Neural cell (in vitro differentiated cells): ENCODE results near the gene CYB5B. TPM values are rescaled to one million over a fixed set of nuclear protein-coding genes. Genes with fewer than 3 reads are reported as not detected.

ENCODE experiments used
- H2AFZ ChIP-seq: fragments of 200-600, 300-800 bp; sonication (generic), shearing (Covaris generic); 2 replicates; pipeline ENCODE4 v1.6.0; 2014; ENCODE audit warnings: low read depth, mild to moderate bottlenecking, antibody characterized with exemption, low read length, moderate library complexity
- H3F3A ChIP-seq: fragments of 200-600 bp; shearing (Covaris generic); 2 replicates; pipeline ENCODE4 v1.6.1; 2016; ENCODE audit warnings: mild to moderate bottlenecking, moderate library complexity, mixed read lengths, antibody characterized with exemption, low read length; ENCODE audit not compliant: insufficient read depth, poor library complexity, severe bottlenecking
- H3K27ac ChIP-seq: fragments of 200-600, 300-800 bp; sonication (generic), shearing (Covaris generic); 2 replicates; pipeline ENCODE4 v1.5.1; 2014; ENCODE audit warnings: mild to moderate bottlenecking, low read length, moderate library complexity
- H3K27me3 ChIP-seq: fragments of 300-800, 200-600 bp; sonication (generic), shearing (Covaris generic); 2 replicates; pipeline ENCODE4 v1.6.0; 2014; ENCODE audit warnings: mild to moderate bottlenecking, low read depth, low read length, moderate library complexity; ENCODE audit not compliant: insufficient read depth
- H3K36me3 ChIP-seq: fragments of 300-800, 200-600 bp; sonication (generic), shearing (Covaris generic); 2 replicates; pipeline ENCODE4 v1.5.1; 2014; ENCODE audit warnings: mild to moderate bottlenecking, antibody characterized with exemption, low read length, moderate library complexity; ENCODE audit not compliant: insufficient read depth
- H3K4me2 ChIP-seq: fragments of 300-800, 200-600 bp; sonication (generic), shearing (Covaris generic); 2 replicates; pipeline ENCODE4 v1.6.0; 2014; ENCODE audit warnings: mild to moderate bottlenecking, low read length
- H3K4me3 ChIP-seq: fragments of 300-800, 200-600 bp; sonication (generic), shearing (Covaris generic); 2 replicates; pipeline ENCODE4 v1.5.1; 2014; ENCODE audit warnings: mild to moderate bottlenecking, low read length, moderate library complexity
- H3K79me2 ChIP-seq: fragments of 200-600 bp; shearing (Covaris generic); replicated peaks from 2 replicates; pipeline ENCODE4 v1.6.0; 2014; ENCODE audit warnings: mild to moderate bottlenecking, low read length, moderate library complexity; ENCODE audit not compliant: insufficient read depth
- H3K9ac ChIP-seq: fragments of 300-800, 200-600 bp; sonication (generic), shearing (Covaris generic); 2 replicates; pipeline ENCODE4 v1.6.1; 2016; ENCODE audit warnings: mild to moderate bottlenecking, low read length, mixed read lengths
- H3K9me2 ChIP-seq: fragments of 200-600 bp; shearing (Covaris generic); 2 replicates; pipeline ENCODE4 v1.6.1; 2016; ENCODE audit warnings: mild to moderate bottlenecking, low read length, mixed read lengths; ENCODE audit not compliant: insufficient read depth
- H3K9me3 ChIP-seq: fragments of 200-600, 300-800 bp; sonication (generic), shearing (Covaris generic); 2 replicates; pipeline ENCODE4 v1.6.1; 2016; ENCODE audit warnings: mild to moderate bottlenecking, mixed run types, low read length, moderate library complexity, mixed read lengths
- H4K20me1 ChIP-seq: fragments of 200-600 bp; shearing (Covaris generic); 2 replicates; pipeline ENCODE4 v1.6.1; 2016; ENCODE audit warnings: mild to moderate bottlenecking, mixed run types; ENCODE audit not compliant: insufficient read depth
- CTCF ChIP-seq: fragments of 450-650 bp; IDR thresholded peaks from 2 replicates; pipeline ENCODE4 v1.5.1; 2014; ENCODE audit warnings: antibody characterized with exemption, mild to moderate bottlenecking, moderate library complexity; ENCODE audit not compliant: poor library complexity, severe bottlenecking
- EP300 ChIP-seq: fragments of 450-650 bp; conservative IDR thresholded peaks from 2 replicates; pipeline ENCODE4 v1.6.1; 2014; ENCODE audit warnings: antibody characterized with exemption, mild to moderate bottlenecking, moderate library complexity; ENCODE audit not compliant: poor library complexity, severe bottlenecking
- EZH2 ChIP-seq: fragments of 200-600, 300-800 bp; shearing (Covaris generic), sonication (generic); IDR thresholded peaks from 2 replicates; pipeline ENCODE4 v1.6.1; 2014; ENCODE audit warnings: antibody characterized with exemption, low read length, borderline replicate concordance, mild to moderate bottlenecking; ENCODE audit not compliant: insufficient read depth, poor library complexity, severe bottlenecking
- MXI1 ChIP-seq: fragments of 450-650 bp; conservative IDR thresholded peaks from 2 replicates; pipeline ENCODE4 v1.6.1; 2014; ENCODE audit warnings: antibody characterized with exemption, mild to moderate bottlenecking; ENCODE audit not compliant: poor library complexity, severe bottlenecking
- POLR2AphosphoS5 ChIP-seq: IDR thresholded peaks from 2 replicates; pipeline ENCODE4 v1.6.1; 2012
- RAD21 ChIP-seq: fragments of 450-650 bp; conservative IDR thresholded peaks from 2 replicates; pipeline ENCODE4 v1.6.1; 2014; ENCODE audit warnings: antibody characterized with exemption, mild to moderate bottlenecking, moderate library complexity
- REST ChIP-seq: IDR thresholded peaks from 2 replicates; pipeline ENCODE4 v1.6.1; 2012; ENCODE audit warnings: borderline replicate concordance
- SMC3 ChIP-seq: fragments of 450-650 bp; conservative IDR thresholded peaks from 2 replicates; pipeline ENCODE4 v1.6.1; 2014; ENCODE audit warnings: antibody characterized with exemption, mild to moderate bottlenecking, moderate library complexity; ENCODE audit not compliant: poor library complexity
- TAF1 ChIP-seq: IDR thresholded peaks from 2 replicates; pipeline ENCODE4 v1.6.1; 2012; ENCODE audit warnings: low read depth
- polyA plus RNA-seq: library from polyadenylated mRNA; depleted of rRNA; stranded (reverse); fragments of >200 nt; gene quantifications from 2 replicates; pipeline ENCODE4 v1.2.3, GENCODE V29; 2014

CYB5B gene
- polyA plus RNA-seq, 1 donor from 2014 or later, result 70.4 TPM

DNA sequence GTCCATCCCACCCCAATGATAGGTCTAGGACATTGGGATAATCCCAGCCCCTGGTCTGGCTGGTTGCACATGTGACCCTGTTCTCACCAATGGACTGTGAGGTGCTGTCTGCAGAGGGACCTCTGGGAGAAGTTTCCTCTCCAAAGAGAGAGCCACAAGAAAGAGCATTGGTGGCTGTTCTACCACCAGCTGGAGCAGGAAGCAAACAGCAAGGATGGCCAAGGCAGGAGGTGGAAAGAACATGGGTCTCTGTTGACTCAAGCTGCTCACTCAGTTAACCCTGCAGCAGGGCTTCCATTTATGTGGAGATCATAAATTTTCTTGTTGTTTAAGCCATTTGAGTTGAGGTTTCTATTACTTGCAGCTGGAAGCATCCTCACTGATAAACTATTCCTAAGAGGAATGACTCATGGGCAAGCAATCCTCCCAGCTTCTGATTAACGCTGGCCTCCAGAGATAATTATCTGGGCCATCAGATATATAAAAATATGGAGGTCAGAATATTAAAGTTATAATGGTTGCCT lies 52.6 kb downstream of the CYB5B start:
- H3K4me3 ChIP-seq, result no peak overlapping the region
- no peak overlapping the region for H2AFZ ChIP-seq
- H3K9me2 ChIP-seq, result no peaks in the 10 kb centered on the region
- no peaks in the 10 kb centered on the region for H4K20me1 ChIP-seq
- H3K27me3 ChIP-seq, result no peaks in the 10 kb centered on the region
- H3K36me3 ChIP-seq, result no peaks in the 10 kb centered on the region
- no peak overlapping the region for H3K27ac ChIP-seq
- H3K79me2 ChIP-seq, result no peaks in the 10 kb centered on the region
- H3K4me2 ChIP-seq, result no peak overlapping the region
- no peaks in the 10 kb centered on the region for H3F3A ChIP-seq
- no peak overlapping the region for H3K9ac ChIP-seq
- no peaks in the 10 kb centered on the region for H3K9me3 ChIP-seq
- TF ChIP-seq MXI1 (no peak), EZH2 (no peak), CTCF (no peak), TAF1 (no peak), SMC3 (no peak), POLR2AphosphoS5 (no peak), RAD21 (no peak), REST (no peak), EP300 (no peak)

GRCh38 chr16:69477546-69477945 lies 53.1 kb downstream of the CYB5B start:
- H3K9ac ChIP-seq, result no peak overlapping the region
- no peak overlapping the region for H3K4me2 ChIP-seq
- H3K9me2 ChIP-seq, result no peaks in the 10 kb centered on the region
- H3K27ac ChIP-seq, result no peak overlapping the region
- H3K79me2 ChIP-seq, result no peaks in the 10 kb centered on the region
- H4K20me1 ChIP-seq, result no peaks in the 10 kb centered on the region
- no peaks in the 10 kb centered on the region for H3K9me3 ChIP-seq
- no peak overlapping the region for H2AFZ ChIP-seq
- TF ChIP-seq MXI1, result no peak
- no peak for TF ChIP-seq SMC3
- no peak for TF ChIP-seq EZH2
- TF ChIP-seq EP300, result no peak
- no peak for TF ChIP-seq POLR2AphosphoS5
- TF ChIP-seq REST, result no peak
- no peak for TF ChIP-seq CTCF
- TF ChIP-seq RAD21, result no peak
- TF ChIP-seq TAF1, result no peak
- H3K4me3 ChIP-seq, result no peak overlapping the region
- H3K27me3 ChIP-seq, result no peaks in the 10 kb centered on the region
- no peaks in the 10 kb centered on the region for H3K36me3 ChIP-seq
- H3F3A ChIP-seq, result no peaks in the 10 kb centered on the region
